Measurements from ENCODE around the gene DPYD.

DNA sequence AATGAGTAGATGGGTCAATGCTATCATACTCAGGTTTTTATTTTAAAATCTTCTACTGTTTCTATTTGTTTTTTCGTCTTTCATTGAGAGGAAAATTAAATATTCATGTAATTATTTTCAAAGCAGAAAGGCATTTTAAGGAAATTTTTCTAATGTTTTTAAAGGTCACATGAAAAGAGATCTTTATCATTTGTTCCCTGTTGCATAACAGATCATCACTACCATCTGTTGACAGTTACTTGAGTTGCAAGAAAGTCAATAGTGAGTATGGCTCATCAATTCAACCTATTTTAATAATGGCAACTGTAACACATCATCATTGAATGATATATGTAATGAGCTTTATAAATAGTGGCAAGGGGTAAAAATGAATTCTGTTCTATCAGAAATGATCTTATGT is 369.7 kb downstream of the DPYD start:
- TF ChIP-seq CTCF (conservative IDR thresholded peaks at IDR 0.05; ENCODE audit: low read length) (no peak), EZH2phosphoT487 (IDR thresholded peaks at IDR 0.05; ENCODE audit: borderline replicate concordance) (no peak)

Data from Loucy (cell line).